GM12878 (cell line): ENCODE data around the gene TOX4. TPM values are rescaled to one million over a fixed set of nuclear protein-coding genes. Genes with fewer than 3 reads are reported as not detected.

Experiments
- ATAC-seq: fragments of 200-7000 bp; cut with Tn5 transposase; 3 replicates; pipeline ENCODE4 v1.9.1; 2020; ENCODE audit warnings: mild to moderate bottlenecking, moderate library complexity
- BruUV-seq: library from RNA; stranded (reverse); fragments of 400-500 nt; replicated peaks from 2 replicates; lab custom pipeline; 2021; lab: Mats Ljungman, UMichigan
- CTCF ChIA-PET: fragments of 300-600 bp; sonication (Branson Sonifier 250); formaldehyde crosslinking; extraction: SDS; loops from one replicate; lab custom pipeline; 2021; ENCODE audit warnings: inconsistent platforms; lab: Yijun Ruan, JAX
- POLR2A ChIA-PET: fragments of 350-600 bp; formaldehyde crosslinking; extraction: SDS; loops from one replicate; lab custom pipeline; 2021; ENCODE audit warnings: inconsistent platforms; lab: Charles Lee
- RAD21 ChIA-PET: fragments of 300-600 bp; sonication (Branson Sonifier 250); formaldehyde crosslinking; loops from one replicate; lab custom pipeline; 2023; ENCODE audit warnings: antibody characterized with exemption; ENCODE audit not compliant: unreplicated experiment; lab: Charles Lee
- SMC1A ChIA-PET: fragments of 300-600 bp; sonication (Branson Sonifier 250); formaldehyde crosslinking; loops from one replicate; lab custom pipeline; 2023; ENCODE audit not compliant: unreplicated experiment, uncharacterized antibody; lab: Charles Lee
- DNase-seq: peaks from one replicate; pipeline ENCODE4 v3.0.0-alpha.2; 2011; ENCODE audit warnings: low read depth, low spot score
- FAIRE-seq: peaks from 3 replicates; lab custom pipeline; 2011; peaks lifted over from hg19 to GRCh38; lab: Jason Lieb, UNC
- H2AFZ ChIP-seq: 2 replicates; pipeline ENCODE4 v1.6.0; 2011; ENCODE audit warnings: low read depth, low read length, control low read depth; ENCODE audit not compliant: control insufficient read depth
- H3K27ac ChIP-seq: 2 replicates; pipeline ENCODE4 v1.5.1; 2011; ENCODE audit warnings: control low read depth; ENCODE audit not compliant: control insufficient read depth, insufficient read depth
- H3K27me3 ChIP-seq, 2 experiments: replicated peaks in 1 of 2; 2 replicates each; pipeline versions ENCODE4 v1.6.0 to v1.6.1; 2011; ENCODE audit warnings: low read length in 1 of 2; ENCODE audit not compliant: control insufficient read depth in 2 of 2, insufficient read depth in 2 of 2
- H3K36me3 ChIP-seq, 2 experiments: 2 replicates each; pipeline ENCODE4 v1.5.1; 2011; ENCODE audit warnings: low read length in 1 of 2; ENCODE audit not compliant: control insufficient read depth in 2 of 2, insufficient read depth in 2 of 2
- H3K4me1 ChIP-seq: 2 replicates; pipeline ENCODE4 v1.6.1; 2011; ENCODE audit warnings: mild to moderate bottlenecking, low read length, moderate library complexity, mixed read lengths; ENCODE audit not compliant: control insufficient read depth, insufficient read depth
- H3K4me2 ChIP-seq: 2 replicates; pipeline ENCODE4 v1.6.0; 2011; ENCODE audit warnings: control low read depth; ENCODE audit not compliant: control insufficient read depth, insufficient read depth
- H3K4me3 ChIP-seq: fragments of 200-600 bp; sonication (generic); 2 replicates; pipeline ENCODE4 v1.5.1; 2016
- H3K79me2 ChIP-seq: 2 replicates; pipeline ENCODE4 v1.6.0; 2011; ENCODE audit warnings: low read length; ENCODE audit not compliant: control insufficient read depth, insufficient read depth
- H3K9ac ChIP-seq: 2 replicates; pipeline ENCODE4 v1.8.0; 2011; ENCODE audit warnings: low read length, control low read depth, mixed read lengths; ENCODE audit not compliant: control insufficient read depth, insufficient read depth
- H3K9me3 ChIP-seq: replicated peaks from 3 replicates; pipeline ENCODE4 v1.5.1; 2011; ENCODE audit warnings: mild to moderate bottlenecking, low read length; ENCODE audit not compliant: control insufficient read depth, insufficient read depth
- H4K20me1 ChIP-seq: 2 replicates; pipeline ENCODE4 v1.6.0; 2011; ENCODE audit not compliant: control insufficient read depth, insufficient read depth
- CBFB ChIP-seq: IDR thresholded peaks from 2 replicates; pipeline ENCODE4 v1.6.1; 2016; ENCODE audit warnings: antibody characterized with exemption, low read depth
- CBX5 ChIP-seq: sonication (generic); IDR thresholded peaks from 2 replicates; pipeline ENCODE4 v1.6.1; 2016; ENCODE audit warnings: low read depth, moderate library complexity, mild to moderate bottlenecking, inconsistent platforms
- EP300 ChIP-seq, 2 experiments: fragments of 150-350 bp in 1 of 2; IDR thresholded peaks; 2 replicates each; pipeline ENCODE4 v1.6.1; 2011 to 2012; ENCODE audit warnings: low read depth in 2 of 2, low read length in 2 of 2, borderline replicate concordance in 1 of 2, improper control_type of control experiment in 1 of 2, inconsistent platforms in 1 of 2; ENCODE audit not compliant: control insufficient read depth in 1 of 2
- IRF5 ChIP-seq: fragments of 450-650 bp; IDR thresholded peaks from 2 replicates; pipeline ENCODE4 v1.6.1; 2017; ENCODE audit warnings: borderline replicate concordance
- PAX8 ChIP-seq: fragments of 450-650 bp; IDR thresholded peaks from 2 replicates; pipeline ENCODE4 v1.6.1; 2017; ENCODE audit warnings: mild to moderate bottlenecking, moderate library complexity
- TCF12 ChIP-seq: IDR thresholded peaks from 2 replicates; pipeline ENCODE4 v1.6.1; 2011; ENCODE audit warnings: low read depth, mild to moderate bottlenecking, low read length
- WGBS: methylation state at CpG from one replicate; pipeline ENCODE4 v1.1.6; 2016; ENCODE audit warnings: low lambda C conversion rate; ENCODE audit not compliant: insufficient replicate concordance, insufficient coverage; ENCODE audit errors: missing lambda C conversion rate; 5-methylcytosine and 5-hydroxymethylcytosine counted together
- in situ Hi-C: fragments of 300-500 bp; cut with MboI; formaldehyde crosslinking; loops from 9 replicates; pipeline ENCODE4 v1.14.3; 2018; ENCODE audit warnings: mixed read lengths
- intact Hi-C: fragments of 100-400 bp; cut with micrococcal nuclease; formaldehyde crosslinking; loops from one replicate; pipeline ENCODE4 v1.14.2; 2022; ENCODE audit not compliant: unreplicated experiment
- polyA plus RNA-seq, 11 experiments: library from polyadenylated mRNA; depleted of rRNA in 4 of 11; unstranded in 6 of 11; stranded (reverse) in 5 of 11; fragments of >200 nt; fragmentation: Nextera tagmentation in 4 of 11; fragmentation: Illumina TruSeq in 1 of 11; extraction: Ambion mirVana in 4 of 11; extraction: Trizol in 1 of 11; gene quantifications; 1 replicate in 1 of 11; 2 replicates in 10 of 11; pipeline versions ENCODE4 v1.2.1 to v1.2.3, GENCODE V29; 2011 to 2016; ENCODE audit warnings: inconsistent platforms in 2 of 11, missing spikeins in 2 of 11, low read depth in 1 of 11
- total RNA-seq, 4 experiments: library from RNA; depleted of rRNA in 3 of 4; stranded (reverse); fragments of >200 nt in 3 of 4; fragmentation: Illumina TruSeq in 1 of 4; extraction: Trizol in 1 of 4; gene quantifications; 2 replicates each; pipeline versions ENCODE4 v1.2.1 to v1.2.3, GENCODE V29; 2013 to 2021
- TF ChIP-seq, protein P1 (sequence below): IDR thresholded peaks from 2 replicates; pipeline ENCODE4 v1.6.1; 2012; ENCODE audit warnings: low read depth, low read length, improper control_type of control experiment

Gene TOX4
- total and polyA plus RNA-seq, 10 of the 15 experiments (the other 5 are each of a cell fraction or from before 2014, with no cell fraction given) = 18.4 to 113 (median 55.2) TPM

- no peak overlapping the region for H3K9ac ChIP-seq
- no peaks in the 10 kb centered on the region for H4K20me1 ChIP-seq
- POLR2A ChIA-PET = no interaction called here
- no peaks in the 10 kb centered on the region for H3K36me3 ChIP-seq
- no peak for FAIRE-seq
- TF ChIP-seq EP300 (IDR thresholded peaks at IDR 0.05; ENCODE audit: borderline replicate concordance in 1 of 2, control insufficient read depth in 1 of 2, low read depth in 2 of 2, low read length in 2 of 2) = no peak
- no peak for TF ChIP-seq PAX8
- no peak for TF ChIP-seq CBX5
- TF ChIP-seq CBFB = no peak
- TF ChIP-seq TCF12 = no peak
- TF ChIP-seq, protein P1, sequence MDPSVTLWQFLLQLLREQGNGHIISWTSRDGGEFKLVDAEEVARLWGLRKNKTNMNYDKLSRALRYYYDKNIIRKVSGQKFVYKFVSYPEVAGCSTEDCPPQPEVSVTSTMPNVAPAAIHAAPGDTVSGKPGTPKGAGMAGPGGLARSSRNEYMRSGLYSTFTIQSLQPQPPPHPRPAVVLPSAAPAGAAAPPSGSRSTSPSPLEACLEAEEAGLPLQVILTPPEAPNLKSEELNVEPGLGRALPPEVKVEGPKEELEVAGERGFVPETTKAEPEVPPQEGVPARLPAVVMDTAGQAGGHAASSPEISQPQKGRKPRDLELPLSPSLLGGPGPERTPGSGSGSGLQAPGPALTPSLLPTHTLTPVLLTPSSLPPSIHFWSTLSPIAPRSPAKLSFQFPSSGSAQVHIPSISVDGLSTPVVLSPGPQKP = no peak
- TF ChIP-seq IRF5 = no peak
- H3K4me3 ChIP-seq = no peak overlapping the region
- RAD21 ChIA-PET = no interaction called here
- no peak overlapping the region for H3K27ac ChIP-seq
- WGBS = 51% methylated on average over 2 of the region's 2 CpGs
- intact Hi-C loops = no loop called here
- no TSS peak for BruUV-seq
- H2AFZ ChIP-seq = no peak overlapping the region
- CTCF ChIA-PET = interaction anchor here (0.7 to 4.5 kb wide), 3 partner anchors 10 to 38 kb away, joined by 3 to 22 read pairs (median 5); no protein-coding TSS in a partner anchor
- in situ Hi-C loops = no loop called here
- no peak for DNase-seq
- no peaks in the 10 kb centered on the region for H3K27me3 ChIP-seq
- no peak for ATAC-seq
- no peak overlapping the region for H3K4me2 ChIP-seq
- no peaks in the 10 kb centered on the region for H3K79me2 ChIP-seq
- no peaks in the 10 kb centered on the region for H3K9me3 ChIP-seq
- SMC1A ChIA-PET = interaction anchor here (1.5 kb wide), 1 partner anchor 20 kb away, joined by 7 read pairs; no protein-coding TSS in a partner anchor
- no peaks in the 10 kb centered on the region for H3K4me1 ChIP-seq
Measured at GRCh38 chr14:21518725-21519124, 41.7 kb downstream of the TOX4 start.
